Mesenchymal stem cell (in vitro differentiated cells and primary cell): ENCODE results near the gene C11orf54. TPM values are rescaled to one million over a fixed set of nuclear protein-coding genes. Genes with fewer than 3 reads are reported as not detected.

Source experiments
- DNase-seq: peaks from one replicate; pipeline ENCODE4 v3.0.0-alpha.2; 2013
- H2AFZ ChIP-seq: one replicate; pipeline ENCODE4 v1.6.1; 2013; ENCODE audit warnings: low read depth, mild to moderate bottlenecking, control low read depth, inconsistent platforms, low read length, moderate library complexity
- H2AK5ac ChIP-seq: 2 replicates; pipeline ENCODE4 v1.6.1; 2013; ENCODE audit warnings: low read length, moderate library complexity, mild to moderate bottlenecking, inconsistent platforms; ENCODE audit not compliant: severe bottlenecking
- H2BK120ac ChIP-seq: one replicate; pipeline ENCODE4 v1.6.1; 2013; ENCODE audit warnings: low read depth, mild to moderate bottlenecking, inconsistent platforms, low read length, moderate library complexity
- H2BK12ac ChIP-seq, 2 experiments: one replicate each; pipeline ENCODE4 v1.6.1; 2013; ENCODE audit warnings: inconsistent platforms in 2 of 2, low read length in 2 of 2, mild to moderate bottlenecking in 2 of 2, moderate library complexity in 2 of 2, control low read depth in 1 of 2
- H2BK15ac ChIP-seq: one replicate; pipeline ENCODE4 v1.6.1; 2013; ENCODE audit warnings: mild to moderate bottlenecking, low read depth, inconsistent platforms; ENCODE audit not compliant: poor library complexity, severe bottlenecking
- H2BK5ac ChIP-seq: 2 replicates; pipeline ENCODE4 v1.6.1; 2013; ENCODE audit warnings: low read depth, mild to moderate bottlenecking, low read length, control low read depth, inconsistent platforms; ENCODE audit not compliant: poor library complexity, severe bottlenecking
- H3K14ac ChIP-seq, 2 experiments: one replicate each; pipeline ENCODE4 v1.6.1; 2013; ENCODE audit warnings: inconsistent platforms in 2 of 2, low read length in 2 of 2, control low read depth in 1 of 2, mild to moderate bottlenecking in 1 of 2, moderate library complexity in 1 of 2
- H3K18ac ChIP-seq, 2 experiments: one replicate each; pipeline ENCODE4 v1.6.1; 2013; ENCODE audit warnings: inconsistent platforms in 2 of 2, low read length in 2 of 2, control low read depth in 1 of 2, low read depth in 1 of 2, mild to moderate bottlenecking in 1 of 2
- H3K23ac ChIP-seq, 2 experiments: one replicate each; pipeline ENCODE4 v1.6.1; 2013; ENCODE audit warnings: inconsistent platforms in 2 of 2, low read length in 2 of 2, mild to moderate bottlenecking in 2 of 2, moderate library complexity in 2 of 2, control low read depth in 1 of 2
- H3K27ac ChIP-seq: 2 replicates; pipeline ENCODE4 v1.5.1; 2013; ENCODE audit warnings: mild to moderate bottlenecking, moderate library complexity, low read length, control low read depth, inconsistent platforms; ENCODE audit not compliant: poor library complexity, severe bottlenecking
- H3K27me3 ChIP-seq, 2 experiments: 2 replicates each; pipeline versions ENCODE4 v1.6.1 to v1.7.0; 2013; ENCODE audit warnings: low read length in 2 of 2, mild to moderate bottlenecking in 2 of 2, moderate library complexity in 2 of 2, control low read depth in 1 of 2, inconsistent platforms in 1 of 2; ENCODE audit not compliant: control insufficient read depth in 1 of 2, insufficient read depth in 1 of 2
- H3K36me3 ChIP-seq, 2 experiments: 2 replicates each; pipeline versions ENCODE4 v1.6.1 to v1.7.0; 2013; ENCODE audit warnings: low read length in 2 of 2, control low read depth in 1 of 2, inconsistent platforms in 1 of 2, low read depth in 1 of 2, mild to moderate bottlenecking in 1 of 2; ENCODE audit not compliant: insufficient read depth in 2 of 2, control insufficient read depth in 1 of 2
- H3K4ac ChIP-seq, 2 experiments: one replicate each; pipeline ENCODE4 v1.6.1; 2013; ENCODE audit warnings: inconsistent platforms in 2 of 2, low read length in 2 of 2, mild to moderate bottlenecking in 2 of 2, moderate library complexity in 2 of 2, control low read depth in 1 of 2, low read depth in 1 of 2
- H3K4me1 ChIP-seq: 2 replicates; pipeline ENCODE4 v1.6.1; 2013; ENCODE audit warnings: low read depth, low read length, control low read depth; ENCODE audit not compliant: control insufficient read depth, insufficient read depth
- H3K4me2 ChIP-seq: 2 replicates; pipeline ENCODE4 v1.6.1; 2013; ENCODE audit warnings: low read length, mild to moderate bottlenecking, inconsistent platforms; ENCODE audit not compliant: poor library complexity, severe bottlenecking
- H3K4me3 ChIP-seq, 2 experiments: 2 replicates each; pipeline versions ENCODE4 v1.5.1 to v1.7.0; 2013; ENCODE audit warnings: low read length in 2 of 2, mild to moderate bottlenecking in 2 of 2, control low read depth in 1 of 2, low read depth in 1 of 2; ENCODE audit not compliant: insufficient read depth in 1 of 2
- H3K79me1 ChIP-seq: replicated peaks from 2 replicates; pipeline ENCODE4 v1.6.1; 2013; ENCODE audit warnings: mild to moderate bottlenecking, control low read depth, low read length, inconsistent platforms; ENCODE audit not compliant: poor library complexity, severe bottlenecking
- H3K9ac ChIP-seq: 2 replicates; pipeline ENCODE4 v1.7.0; 2013; ENCODE audit warnings: mild to moderate bottlenecking, low read length, moderate library complexity
- H3K9me3 ChIP-seq: 2 replicates; pipeline ENCODE4 v1.7.0; 2013; ENCODE audit warnings: mild to moderate bottlenecking, low read length; ENCODE audit not compliant: control insufficient read depth
- H4K8ac ChIP-seq: one replicate; pipeline ENCODE4 v1.6.1; 2013; ENCODE audit warnings: inconsistent platforms, mild to moderate bottlenecking, low read length, moderate library complexity
- H4K91ac ChIP-seq: one replicate; pipeline ENCODE4 v1.6.1; 2013; ENCODE audit warnings: mild to moderate bottlenecking, low read length, inconsistent platforms
- WGBS: methylation state at CpG from one replicate; pipeline ENCODE4 v1.1.7; 2013; ENCODE audit warnings: mixed read lengths; 5-methylcytosine and 5-hydroxymethylcytosine counted together
- polyA plus RNA-seq, 2 experiments: library from polyadenylated mRNA; stranded (reverse); fragments of 200-250 nt; gene quantifications; one replicate each; pipeline ENCODE4 v1.2.3, GENCODE V29; 2013

The C11orf54 gene
- polyA plus RNA-seq (2013, experiment 1 of 2) = 8.9 TPM
- polyA plus RNA-seq (2013, experiment 2 of 2) = 9.0 TPM

DNA sequence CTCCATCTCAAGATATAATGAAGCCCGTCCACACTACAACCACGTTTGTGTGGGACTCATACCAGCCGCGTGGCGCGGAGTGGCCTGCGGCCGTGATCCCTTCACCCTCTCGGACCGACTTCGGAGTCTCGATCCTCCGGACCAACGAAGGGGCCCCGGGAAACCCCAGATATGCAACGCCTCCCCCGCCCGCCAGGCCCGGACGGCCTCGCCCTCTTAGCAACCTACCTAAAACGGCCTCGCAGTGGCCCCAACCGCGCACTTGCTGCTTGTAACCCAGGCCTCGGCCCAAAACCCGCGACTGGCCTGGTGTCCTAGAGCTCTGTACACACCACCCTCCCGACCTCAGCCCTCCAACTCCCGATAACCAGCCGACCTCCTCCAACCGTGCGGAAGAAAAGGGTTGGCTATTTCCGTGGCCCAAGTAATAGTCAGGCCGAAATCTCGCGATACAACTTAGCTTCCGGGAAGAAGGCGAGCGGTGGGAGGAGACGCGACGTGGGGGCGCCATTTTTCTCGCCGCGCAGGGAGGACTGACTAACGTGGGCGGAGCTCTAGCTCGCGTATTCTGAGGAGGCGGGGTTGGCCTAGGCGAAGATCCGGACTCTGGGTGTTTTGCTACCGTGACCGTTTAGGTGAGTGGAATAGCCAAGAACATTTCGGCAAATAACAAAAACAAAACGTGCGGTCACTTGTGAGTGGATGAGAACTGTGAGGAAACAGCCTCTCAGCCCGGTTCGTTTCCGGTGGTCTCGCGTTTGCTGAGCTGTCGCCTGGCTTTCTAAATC, at the start of gene C11orf54, which contains the start of gene TAF1D:
TSS of gene C11orf54 (plus strand) at position 579 of the 788 bp plus-strand sequence. CDS start 5,722 bp downstream, outside the sequence.
TSS of gene TAF1D (minus strand) at position 402 of the 788 bp plus-strand sequence. CDS start 2,191 bp downstream, outside the sequence.
- Histone ChIP-seq H3K79me1 (peaks cover 8% of the 10 kb centered on the region), H3K4me2 (peak within 1 kb of the TSS; percentile 84), H3K27me3 (no peaks in the 10 kb centered on the region), H2AFZ (peak within 1 kb of the TSS; percentile 94), H2BK12ac (peak within 1 kb of the TSS in 1 of 2 experiments; percentile 32), H2BK120ac (peak within 1 kb of the TSS; percentile 85), H3K27ac (peak within 1 kb of the TSS; percentile 99), H3K4ac (peak within 1 kb of the TSS; percentile 87 to 97), H3K36me3 (peaks cover 9 to 45% of the 10 kb centered on the region in 2 experiments), H2BK15ac (peak within 1 kb of the TSS; percentile 52), H3K23ac (peak within 1 kb of the TSS; percentile 84 to 96), H2BK5ac (peak within 1 kb of the TSS; percentile 96), H3K14ac (peak within 1 kb of the TSS; percentile 74 to 97), H3K18ac (peak within 1 kb of the TSS; percentile 97 to 99), H3K9me3 (no peaks in the 10 kb centered on the region), H3K4me3 (peak within 1 kb of the TSS; percentile 97 to 99), H4K8ac (peak within 1 kb of the TSS; percentile 89), H4K91ac (peak within 1 kb of the TSS; percentile 98), H2AK5ac (peak within 1 kb of the TSS; percentile 99), H3K9ac (peak within 1 kb of the TSS; percentile 100), H3K4me1 (peaks cover 10% of the 10 kb centered on the region)
- peak; percentile 98 for DNase-seq
- WGBS = under 1% methylated on average over 65 of the region's 65 CpGs

DNA sequence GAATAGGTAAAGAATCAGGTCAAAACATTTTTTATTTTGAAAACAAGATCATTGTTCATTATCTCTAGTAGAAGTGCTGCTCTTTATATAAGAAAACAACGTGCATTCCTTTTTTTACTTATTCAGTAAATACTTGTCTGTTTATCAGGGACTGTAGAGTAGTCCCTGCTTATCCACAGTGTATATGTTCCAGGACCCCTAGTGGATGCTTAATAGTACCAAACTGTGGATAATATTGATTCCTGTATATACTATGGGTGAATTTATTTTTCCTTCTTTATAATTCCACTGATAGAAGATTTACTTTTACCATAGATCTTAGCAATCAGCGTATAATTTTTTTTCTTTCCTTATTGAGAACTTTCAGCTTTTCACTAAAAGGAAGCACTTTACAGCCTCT, 47.4 kb upstream of the C11orf54 start:
- no peak overlapping the region for H3K4me2 ChIP-seq
- WGBS = 100% methylated on average over 1 of the region's 2 CpGs
- H3K4me3 ChIP-seq = no peak overlapping the region
- H3K4me1 ChIP-seq = peaks cover 1% of the 10 kb centered on the region
- H4K91ac ChIP-seq = no peak overlapping the region
- no peak overlapping the region for H2BK15ac ChIP-seq
- H2BK12ac ChIP-seq = no peak overlapping the region
- no peak overlapping the region for H2BK5ac ChIP-seq
- no peak overlapping the region for H4K8ac ChIP-seq
- peaks cover 6 to 82% of the 10 kb centered on the region in 2 experiments for H3K36me3 ChIP-seq
- H3K9me3 ChIP-seq = no peaks in the 10 kb centered on the region
- H3K9ac ChIP-seq = no peak overlapping the region
- H3K27me3 ChIP-seq = no peaks in the 10 kb centered on the region
- peaks cover 10% of the 10 kb centered on the region for H3K79me1 ChIP-seq
- H3K23ac ChIP-seq = no peak overlapping the region
- no peak overlapping the region for H2AK5ac ChIP-seq
- H2AFZ ChIP-seq = no peak overlapping the region
- no peak overlapping the region for H3K4ac ChIP-seq
- H3K14ac ChIP-seq = no peak overlapping the region
- no peak overlapping the region for H3K18ac ChIP-seq
- H2BK120ac ChIP-seq = no peak overlapping the region
- no peak overlapping the region for H3K27ac ChIP-seq
- DNase-seq = no peak

DNA sequence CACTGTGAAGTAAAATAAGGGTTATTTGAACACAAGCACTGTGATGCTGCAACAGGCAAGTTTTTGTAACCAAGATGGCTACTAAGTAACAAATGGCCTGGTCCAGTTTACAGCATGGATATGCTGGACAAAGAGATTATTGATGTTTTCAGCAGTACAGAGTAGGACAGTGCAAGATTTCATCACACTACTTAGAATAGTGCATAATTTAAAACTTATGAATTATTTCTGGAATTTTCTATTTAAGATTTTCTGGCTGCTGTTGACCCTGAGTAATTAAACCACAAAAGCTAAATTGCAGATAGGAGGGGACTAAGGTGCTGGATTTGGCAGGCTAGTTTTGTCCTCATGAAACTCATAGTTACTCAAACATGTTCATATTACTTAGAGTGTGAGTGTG, 46.9 kb upstream of the C11orf54 start:
- no peak overlapping the region for H2BK5ac ChIP-seq
- H3K4me1 ChIP-seq = peaks cover 1% of the 10 kb centered on the region
- H3K4me2 ChIP-seq = no peak overlapping the region
- peaks cover 6 to 82% of the 10 kb centered on the region in 2 experiments for H3K36me3 ChIP-seq
- H3K4ac ChIP-seq = no peak overlapping the region
- H2BK15ac ChIP-seq = no peak overlapping the region
- H3K23ac ChIP-seq = no peak overlapping the region
- peaks cover 6% of the 10 kb centered on the region for H3K79me1 ChIP-seq
- H3K4me3 ChIP-seq = no peak overlapping the region
- H4K8ac ChIP-seq = no peak overlapping the region
- H3K18ac ChIP-seq = no peak overlapping the region
- no peak overlapping the region for H2AK5ac ChIP-seq
- no peaks in the 10 kb centered on the region for H3K9me3 ChIP-seq
- H4K91ac ChIP-seq = no peak overlapping the region
- H3K27ac ChIP-seq = no peak overlapping the region
- no peak overlapping the region for H3K14ac ChIP-seq
- no peak overlapping the region for H3K9ac ChIP-seq
- H2BK120ac ChIP-seq = no peak overlapping the region
- no peak overlapping the region for H2BK12ac ChIP-seq
- no peak for DNase-seq
- H2AFZ ChIP-seq = no peak overlapping the region
- no peaks in the 10 kb centered on the region for H3K27me3 ChIP-seq

DNA sequence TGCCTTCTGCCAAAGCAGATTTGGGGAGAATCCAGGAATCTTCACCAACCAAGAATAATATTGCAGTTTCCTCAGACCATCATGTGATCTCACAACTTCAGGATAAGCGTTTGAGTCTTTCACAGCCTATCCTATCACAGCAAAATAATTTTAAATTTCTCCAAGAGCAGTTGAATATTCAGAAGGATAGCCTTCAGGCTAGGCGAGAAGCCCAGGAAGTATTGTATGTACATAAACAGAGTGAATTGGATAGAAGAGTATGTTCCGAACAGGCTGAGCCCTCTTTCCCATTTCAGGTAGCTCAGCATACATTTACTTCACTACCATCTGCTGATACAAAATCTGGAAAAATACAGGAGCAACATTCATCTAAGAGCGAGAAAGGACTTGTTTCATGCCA, 43.9 kb upstream of the C11orf54 start:
- Histone ChIP-seq H2BK12ac (no peak overlapping the region), H2BK5ac (no peak overlapping the region), H3K4me3 (no peak overlapping the region), H2BK120ac (no peak overlapping the region), H4K91ac (no peak overlapping the region), H3K9ac (no peak overlapping the region), H2AFZ (no peak overlapping the region), H4K8ac (no peak overlapping the region), H3K4ac (no peak overlapping the region), H3K4me1 (no peaks in the 10 kb centered on the region), H2AK5ac (no peak overlapping the region), H3K23ac (no peak overlapping the region), H3K4me2 (no peak overlapping the region), H2BK15ac (no peak overlapping the region), H3K79me1 (peaks cover 12% of the 10 kb centered on the region), H3K27ac (no peak overlapping the region), H3K18ac (no peak overlapping the region), H3K14ac (no peak overlapping the region), H3K9me3 (no peaks in the 10 kb centered on the region), H3K36me3 (peaks cover 15 to 77% of the 10 kb centered on the region in 2 experiments), H3K27me3 (no peaks in the 10 kb centered on the region)
- DNase-seq = no peak
- 94% methylated on average over 2 of the region's 4 CpGs for WGBS
